DND-41 (cell line): Measurements from ENCODE around the gene ZNF277.

ENCODE experiments used
- ATAC-seq: fragments of 200-7000 bp; cut with Tn5 transposase; 3 replicates; pipeline ENCODE4 v1.9.1; 2021; ENCODE audit warnings: low read depth; ENCODE audit not compliant: insufficient read depth
- DNase-seq: peaks from one replicate; pipeline ENCODE4 v3.0.0-alpha.2; 2020
- H2AFZ ChIP-seq: 2 replicates; pipeline ENCODE4 v1.6.0; 2012; ENCODE audit warnings: low read depth, low read length
- H3K27ac ChIP-seq: 2 replicates; pipeline ENCODE4 v1.5.1; 2012; ENCODE audit warnings: low read length, inconsistent platforms
- H3K27me3 ChIP-seq: fragments of 200-600 bp; sonication (generic); 2 replicates; pipeline ENCODE4 v1.6.0; 2012; ENCODE audit warnings: low read length, mild to moderate bottlenecking, inconsistent platforms; ENCODE audit not compliant: insufficient read depth, poor library complexity
- H3K36me3 ChIP-seq: 2 replicates; pipeline ENCODE4 v1.5.1; 2012; ENCODE audit warnings: low read length, inconsistent platforms; ENCODE audit not compliant: insufficient read depth
- H3K4me1 ChIP-seq: 2 replicates; pipeline ENCODE4 v1.5.1; 2012; ENCODE audit warnings: mild to moderate bottlenecking, low read length; ENCODE audit not compliant: insufficient read depth
- H3K4me2 ChIP-seq: 2 replicates; pipeline ENCODE4 v1.6.0; 2012; ENCODE audit warnings: mild to moderate bottlenecking, moderate library complexity, low read length, inconsistent platforms; ENCODE audit not compliant: insufficient read depth
- H3K4me3 ChIP-seq, 2 experiments: fragments of 200-600 bp in 1 of 2; shearing (Covaris generic) in 1 of 2; 2 replicates each; pipeline ENCODE4 v1.5.1; 2012 to 2016; ENCODE audit warnings: inconsistent platforms in 2 of 2, low read length in 2 of 2, mild to moderate bottlenecking in 2 of 2, low read depth in 1 of 2, moderate library complexity in 1 of 2
- H3K79me2 ChIP-seq: 2 replicates; pipeline ENCODE4 v1.6.0; 2012; ENCODE audit warnings: low read length, inconsistent platforms; ENCODE audit not compliant: insufficient read depth
- H3K9ac ChIP-seq: 2 replicates; pipeline ENCODE4 v1.6.0; 2012; ENCODE audit warnings: low read depth, mild to moderate bottlenecking, inconsistent platforms, low read length, moderate library complexity
- H3K9me3 ChIP-seq: 2 replicates; pipeline ENCODE4 v1.5.1; 2012; ENCODE audit warnings: low read length, moderate library complexity, mild to moderate bottlenecking, inconsistent platforms; ENCODE audit not compliant: insufficient read depth, severe bottlenecking
- H4K20me1 ChIP-seq: 2 replicates; pipeline ENCODE4 v1.6.0; 2012; ENCODE audit warnings: low read length; ENCODE audit not compliant: insufficient read depth
- CTCF ChIP-seq: IDR thresholded peaks from 2 replicates; pipeline ENCODE4 v1.5.1; 2012; ENCODE audit warnings: borderline replicate concordance, low read length, moderate library complexity, mild to moderate bottlenecking; ENCODE audit not compliant: poor library complexity, severe bottlenecking; ENCODE audit errors: extremely low read depth
- EZH2 ChIP-seq: IDR thresholded peaks from 3 replicates; pipeline ENCODE4 v1.6.1; 2012; ENCODE audit warnings: borderline replicate concordance, low read depth, mild to moderate bottlenecking, moderate library complexity, low read length, inconsistent platforms; ENCODE audit not compliant: severe bottlenecking

The ZNF277 gene

GRCh38 chr7:112286250-112287086, 80.0 kb downstream of the ZNF277 start:
- ATAC-seq (peak; percentile 58), DNase-seq (no peak)
- no peaks in the 10 kb centered on the region for H3K9me3 ChIP-seq
- H2AFZ ChIP-seq = no peak overlapping the region
- H3K36me3 ChIP-seq = peaks cover 12% of the 10 kb centered on the region; the same call in 1 of the 2 replicates
- no peak overlapping the region for H3K4me2 ChIP-seq
- peaks cover 6% of the 10 kb centered on the region; the same call in 1 of the 2 replicates for H3K79me2 ChIP-seq
- H3K4me3 ChIP-seq = no peak overlapping the region
- no peak overlapping the region for H3K9ac ChIP-seq
- H4K20me1 ChIP-seq = peaks cover 6% of the 10 kb centered on the region; the same call in 1 of the 2 replicates
- TF ChIP-seq CTCF = no peak
- TF ChIP-seq EZH2 = no peak
- H3K27me3 ChIP-seq = no peaks in the 10 kb centered on the region
- no peak overlapping the region for H3K27ac ChIP-seq
- peaks cover 12% of the 10 kb centered on the region for H3K4me1 ChIP-seq

GRCh38 chr7:112288301-112288700, 81.8 kb downstream of the ZNF277 start:
- Histone ChIP-seq H3K9ac (no peak overlapping the region), H3K36me3 (peaks cover 18% of the 10 kb centered on the region), H3K4me3 (no peak overlapping the region), H2AFZ (no peak overlapping the region), H3K27ac (no peak overlapping the region), H3K79me2 (peaks cover 3% of the 10 kb centered on the region; the same call in 1 of the 2 replicates), H3K4me1 (peaks cover 12% of the 10 kb centered on the region), H3K4me2 (no peak overlapping the region), H3K9me3 (no peaks in the 10 kb centered on the region), H3K27me3 (no peaks in the 10 kb centered on the region), H4K20me1 (no peaks in the 10 kb centered on the region)
- TF ChIP-seq EZH2 (no peak), CTCF (no peak)
- DNase-seq = no peak
- no peak for ATAC-seq

GRCh38 chr7:112290065-112290464, 83.6 kb downstream of the ZNF277 start:
- ATAC-seq (no peak), DNase-seq (no peak)
- Histone ChIP-seq H3K27me3 (no peaks in the 10 kb centered on the region), H4K20me1 (no peaks in the 10 kb centered on the region), H3K36me3 (peaks cover 18% of the 10 kb centered on the region), H3K4me1 (peaks cover 12% of the 10 kb centered on the region), H3K9ac (no peak overlapping the region), H2AFZ (no peak overlapping the region), H3K4me3 (no peak overlapping the region), H3K9me3 (no peaks in the 10 kb centered on the region), H3K4me2 (no peak overlapping the region), H3K27ac (no peak overlapping the region), H3K79me2 (no peaks in the 10 kb centered on the region)
- no peak for TF ChIP-seq CTCF
